GM12878 (cell line): Measurements from ENCODE around the gene PRKN.

Experiments used
- CEBPB ChIP-seq, 2 experiments: fragments of 150-350 bp in 1 of 2; IDR thresholded peaks; 2 replicates each; pipeline ENCODE4 v1.6.1; 2012 to 2014; ENCODE audit warnings: low read depth in 2 of 2, low read length in 2 of 2, borderline replicate concordance in 1 of 2, inconsistent platforms in 1 of 2
- POLR2A ChIP-seq: IDR thresholded peaks from 2 replicates; pipeline ENCODE4 v1.6.1; 2011; ENCODE audit warnings: low read depth, mild to moderate bottlenecking, low read length
- TAF1 ChIP-seq: IDR thresholded peaks from 2 replicates; pipeline ENCODE4 v1.6.1; 2011; ENCODE audit warnings: mild to moderate bottlenecking, low read depth, low read length, borderline replicate concordance
- TF ChIP-seq, protein P1 (sequence below), 3 experiments: IDR thresholded peaks in 2 of 3; conservative IDR thresholded peaks in 1 of 3; 2 replicates each; pipeline ENCODE4 v1.5.1; 2011; ENCODE audit warnings: low read depth in 3 of 3, low read length in 3 of 3, mild to moderate bottlenecking in 3 of 3, control low read depth in 2 of 3, moderate library complexity in 2 of 3, inconsistent platforms in 1 of 3, mixed read lengths in 1 of 3; ENCODE audit not compliant: control insufficient read depth in 2 of 3, insufficient read depth in 1 of 3; ENCODE audit errors: extremely low read depth in 1 of 3
- TF ChIP-seq, protein P2 (sequence below): IDR thresholded peaks from 2 replicates; pipeline ENCODE4 v1.6.1; 2011; ENCODE audit warnings: low read depth, mild to moderate bottlenecking, low read length, moderate library complexity, borderline replicate concordance; ENCODE audit errors: extremely low read depth

DNA sequence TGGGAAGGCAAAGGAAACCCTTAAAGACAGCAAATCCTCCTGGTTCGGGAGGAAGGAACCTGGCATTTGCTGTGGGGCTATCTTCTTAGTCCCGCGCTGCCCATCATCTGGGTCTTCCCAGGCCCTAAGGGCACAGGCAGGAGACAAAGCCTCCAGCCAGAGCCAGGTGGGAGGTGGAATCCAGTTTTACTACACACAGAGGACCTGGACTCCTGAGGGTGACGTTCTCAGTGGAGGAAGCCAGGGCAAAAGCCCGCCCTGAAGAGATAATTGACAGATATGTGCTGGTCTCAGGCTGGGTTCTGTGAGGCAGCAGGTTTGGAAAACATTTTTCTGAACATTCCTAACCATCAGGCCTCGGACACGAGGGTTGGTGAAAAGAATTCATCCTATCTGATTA, 1365.3 kb downstream of the PRKN start:
- TF ChIP-seq, protein P1, sequence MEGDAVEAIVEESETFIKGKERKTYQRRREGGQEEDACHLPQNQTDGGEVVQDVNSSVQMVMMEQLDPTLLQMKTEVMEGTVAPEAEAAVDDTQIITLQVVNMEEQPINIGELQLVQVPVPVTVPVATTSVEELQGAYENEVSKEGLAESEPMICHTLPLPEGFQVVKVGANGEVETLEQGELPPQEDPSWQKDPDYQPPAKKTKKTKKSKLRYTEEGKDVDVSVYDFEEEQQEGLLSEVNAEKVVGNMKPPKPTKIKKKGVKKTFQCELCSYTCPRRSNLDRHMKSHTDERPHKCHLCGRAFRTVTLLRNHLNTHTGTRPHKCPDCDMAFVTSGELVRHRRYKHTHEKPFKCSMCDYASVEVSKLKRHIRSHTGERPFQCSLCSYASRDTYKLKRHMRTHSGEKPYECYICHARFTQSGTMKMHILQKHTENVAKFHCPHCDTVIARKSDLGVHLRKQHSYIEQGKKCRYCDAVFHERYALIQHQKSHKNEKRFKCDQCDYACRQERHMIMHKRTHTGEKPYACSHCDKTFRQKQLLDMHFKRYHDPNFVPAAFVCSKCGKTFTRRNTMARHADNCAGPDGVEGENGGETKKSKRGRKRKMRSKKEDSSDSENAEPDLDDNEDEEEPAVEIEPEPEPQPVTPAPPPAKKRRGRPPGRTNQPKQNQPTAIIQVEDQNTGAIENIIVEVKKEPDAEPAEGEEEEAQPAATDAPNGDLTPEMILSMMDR (IDR thresholded peaks at IDR 0.05 in 2 of 3, conservative IDR thresholded peaks at IDR 0.05 in 1 of 3; ENCODE audit: control insufficient read depth in 2 of 3, extremely low read depth in 1 of 3, insufficient read depth in 1 of 3, low read depth in 3 of 3, low read length in 3 of 3), result no peak
- TF ChIP-seq, protein P2, sequence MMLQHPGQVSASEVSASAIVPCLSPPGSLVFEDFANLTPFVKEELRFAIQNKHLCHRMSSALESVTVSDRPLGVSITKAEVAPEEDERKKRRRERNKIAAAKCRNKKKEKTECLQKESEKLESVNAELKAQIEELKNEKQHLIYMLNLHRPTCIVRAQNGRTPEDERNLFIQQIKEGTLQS, result no peak
- TF ChIP-seq POLR2A (no peak), TAF1 (no peak), CEBPB (IDR thresholded peaks at IDR 0.05; ENCODE audit: borderline replicate concordance in 1 of 2, low read depth in 2 of 2, low read length in 2 of 2) (no peak)
